SH-SY5Y (cell line): ENCODE results near the gene HMGXB3.

Experiments used
- GATA2 ChIP-seq: IDR thresholded peaks from 2 replicates; pipeline ENCODE4 v1.6.1; 2011; ENCODE audit warnings: mild to moderate bottlenecking, low read depth, low read length
- GATA3 ChIP-seq: IDR thresholded peaks from 2 replicates; pipeline ENCODE4 v1.6.1; 2011; ENCODE audit warnings: low read depth, mild to moderate bottlenecking, low read length, moderate library complexity

The HMGXB3 gene

DNA sequence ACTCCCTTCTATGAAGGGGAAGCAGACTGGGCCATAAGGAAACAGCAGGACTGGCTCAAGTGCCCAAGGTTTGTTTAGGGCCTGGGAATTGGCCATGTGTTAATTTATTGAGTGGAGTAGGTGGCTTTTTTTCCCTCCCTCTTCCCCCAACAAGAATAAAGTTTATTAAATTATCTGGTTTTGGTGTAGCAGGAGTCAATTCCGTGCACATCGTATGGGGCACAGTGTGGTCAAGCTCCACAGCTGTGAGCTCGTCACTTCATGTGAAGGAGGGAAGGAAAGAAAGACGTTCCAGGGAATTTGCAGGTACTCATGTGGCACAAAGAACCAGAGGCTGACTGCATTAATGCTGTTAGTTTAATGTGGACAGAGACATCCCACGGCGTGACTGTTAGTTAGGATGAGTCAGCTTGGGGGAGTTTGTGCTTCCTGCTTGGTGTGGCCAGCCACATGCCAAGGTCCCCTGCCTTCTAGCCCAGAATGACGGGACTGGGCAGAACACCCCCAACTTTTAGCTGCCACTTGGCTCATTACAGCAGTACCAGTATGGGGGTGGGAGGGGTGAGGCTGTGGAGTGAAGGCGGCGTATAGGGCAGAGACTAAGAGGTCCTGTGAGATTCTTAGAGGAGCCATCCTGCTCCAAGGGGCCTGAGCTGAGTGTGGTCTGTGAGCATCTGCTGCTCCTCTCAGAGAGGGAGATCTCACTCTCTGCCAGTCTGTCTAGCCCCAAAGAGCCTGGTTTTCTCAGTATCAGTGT, 52.6 kb downstream of the HMGXB3 start:
- no peak for TF ChIP-seq GATA3
- TF ChIP-seq GATA2: no peak

DNA sequence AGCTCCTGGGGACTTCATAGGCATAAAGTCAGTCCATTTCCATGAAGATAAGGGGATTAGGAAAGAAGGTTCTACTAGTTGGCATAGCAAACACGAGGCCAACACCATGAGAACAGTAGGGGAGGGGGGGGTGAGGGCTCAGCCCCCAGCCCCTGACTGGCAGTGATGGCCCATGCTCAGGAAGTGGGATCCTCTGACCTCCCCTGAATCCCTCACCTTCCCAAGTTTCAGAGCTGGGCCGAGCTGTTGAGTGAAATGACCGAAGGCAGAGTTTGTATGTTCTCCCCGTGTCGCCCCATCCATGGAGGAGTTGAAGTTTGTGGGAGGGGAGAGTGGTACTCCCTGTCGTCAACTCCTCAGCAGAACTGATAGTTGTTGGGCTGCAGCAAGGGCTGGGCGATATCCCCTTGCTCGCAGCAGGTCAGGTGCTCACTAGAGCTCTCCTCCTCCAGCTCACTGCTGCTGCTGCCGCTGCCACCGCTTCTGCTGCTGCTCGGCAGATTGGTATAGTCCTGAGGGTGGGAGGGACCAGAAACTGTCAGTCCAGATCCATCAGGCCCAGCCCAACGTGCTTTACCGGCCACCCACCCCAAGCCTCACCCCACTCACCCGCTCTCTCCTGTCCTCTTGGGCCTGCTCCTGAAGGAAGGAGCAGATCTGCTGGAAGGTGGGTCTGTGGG, 53.3 kb downstream of the HMGXB3 start:
- no peak for TF ChIP-seq GATA3

- TF ChIP-seq GATA2 (no peak), GATA3 (no peak)
Measured at GRCh38 chr5:150054569-150054968, 54.0 kb downstream of the HMGXB3 start.

DNA sequence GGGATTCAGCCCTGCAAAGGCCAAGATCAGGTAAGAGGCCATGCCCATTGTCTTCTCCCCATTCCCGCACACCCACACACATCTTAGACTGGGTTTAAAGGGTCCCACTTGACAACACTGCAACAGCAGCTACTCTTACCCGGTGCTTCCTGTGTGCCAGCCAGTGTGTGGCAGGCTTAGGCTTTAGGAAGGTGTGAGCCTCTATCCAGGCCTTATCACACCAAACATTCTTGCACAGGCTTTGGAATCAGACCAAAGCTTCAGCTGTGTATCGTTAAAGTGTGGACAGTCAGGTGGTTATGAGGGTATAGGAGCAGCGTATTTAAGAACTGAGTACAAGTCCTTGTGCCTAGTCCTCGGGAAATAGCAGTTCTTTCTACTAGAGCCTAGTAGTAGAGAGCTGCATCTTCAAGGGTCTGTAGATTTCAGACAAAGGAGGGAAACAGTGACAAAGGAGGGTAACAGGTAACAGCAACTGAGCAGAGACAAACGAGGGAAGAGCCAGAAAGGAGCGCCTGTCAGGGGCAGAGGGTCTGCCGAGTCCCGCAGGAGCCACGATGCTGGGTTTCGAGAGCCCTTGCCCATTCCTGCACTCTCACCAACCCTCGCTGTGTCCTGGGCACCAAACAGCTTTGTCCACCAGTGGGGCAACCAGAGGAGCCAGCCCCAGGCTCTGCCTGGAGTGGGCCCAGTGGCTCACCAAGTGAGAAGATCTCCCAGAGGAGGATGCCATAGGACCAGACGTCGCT, 55.0 kb downstream of the HMGXB3 start:
- TF ChIP-seq GATA3 (no peak), GATA2 (no peak)

- TF ChIP-seq GATA2: no peak
- no peak for TF ChIP-seq GATA3
Measured at GRCh38 chr5:150056075-150056443, 55.5 kb downstream of the HMGXB3 start.

- TF ChIP-seq GATA2 (no peak), GATA3 (no peak)
Measured at GRCh38 chr5:150057052-150057451, 56.5 kb downstream of the HMGXB3 start.

- TF ChIP-seq GATA3: no peak
- TF ChIP-seq GATA2: no peak
Measured at GRCh38 chr5:150057511-150057910, 57.0 kb downstream of the HMGXB3 start.

DNA sequence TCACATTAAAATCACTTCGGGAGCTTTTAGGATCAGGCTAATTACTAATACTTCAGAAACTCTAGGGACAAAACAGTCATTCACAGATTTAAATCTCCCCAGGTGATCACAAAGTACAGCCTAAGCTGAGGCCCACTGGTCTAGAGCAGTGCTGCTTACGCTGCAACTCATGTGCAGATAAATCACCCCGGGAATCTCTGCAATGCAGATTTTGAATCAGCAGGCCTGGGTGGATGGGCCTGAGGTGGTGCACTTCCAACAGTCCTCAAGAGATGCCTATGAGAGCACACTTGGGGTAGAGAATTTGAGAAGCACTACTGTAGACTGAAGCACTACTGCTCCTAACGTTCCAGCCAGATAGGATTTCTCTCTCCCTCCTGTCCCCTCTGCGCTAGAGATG, 57.5 kb downstream of the HMGXB3 start:
- TF ChIP-seq GATA2 (no peak), GATA3 (no peak)

DNA sequence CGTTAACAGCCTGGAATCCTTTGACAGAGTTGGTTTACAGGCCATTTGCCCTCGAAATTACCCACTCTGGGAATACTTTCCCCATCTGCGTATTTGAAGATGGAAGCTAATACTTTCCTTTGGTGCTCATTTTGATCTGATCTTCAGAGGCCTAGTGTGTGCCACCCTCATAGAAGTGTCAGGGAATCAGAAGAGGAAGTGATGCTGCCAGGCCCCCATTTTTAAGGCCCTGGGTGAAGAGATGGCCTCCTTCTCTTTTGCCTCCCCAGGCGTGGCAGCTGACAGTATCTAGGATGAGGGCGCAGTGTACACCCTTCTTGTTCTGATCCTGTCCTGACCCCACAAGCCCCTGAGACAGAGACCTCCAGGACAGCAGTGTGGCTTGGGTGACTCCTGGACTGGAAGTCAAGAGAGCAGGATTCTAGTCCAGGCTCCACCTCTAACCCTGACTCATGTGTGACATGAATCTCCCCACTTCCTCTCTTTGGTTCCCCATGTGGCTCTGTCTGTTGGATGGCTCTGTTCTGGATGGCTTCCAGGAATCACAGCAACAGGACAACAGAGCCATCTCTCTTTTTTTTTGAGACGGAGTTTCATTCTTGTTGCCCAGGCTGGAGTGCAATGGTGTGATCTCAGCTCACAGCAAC, 58.1 kb downstream of the HMGXB3 start:
- TF ChIP-seq GATA2 (no peak), GATA3 (no peak)

- TF ChIP-seq GATA3 (no peak), GATA2 (no peak)
Measured at GRCh38 chr5:150059623-150060022, 59.1 kb downstream of the HMGXB3 start.

DNA sequence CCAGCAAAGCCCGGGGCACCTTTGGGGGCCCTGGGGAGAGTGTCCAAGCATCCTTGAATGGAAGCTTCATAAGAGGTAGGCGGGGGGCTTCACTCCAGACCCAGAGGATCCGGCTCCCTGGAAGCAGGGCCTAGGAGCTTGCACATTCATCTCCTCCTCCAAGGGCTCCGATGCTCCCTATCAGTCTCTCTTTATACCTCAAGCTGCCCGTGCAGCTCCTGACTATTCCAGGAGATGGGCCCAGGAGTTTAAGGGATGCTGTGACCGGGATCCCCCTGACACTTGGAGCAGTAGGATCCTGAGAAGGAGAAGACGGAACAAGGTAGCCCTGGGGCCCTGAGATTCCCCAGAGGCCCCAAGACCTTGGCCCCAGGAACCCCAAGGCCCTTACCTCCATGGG, 59.9 kb downstream of the HMGXB3 start:
- TF ChIP-seq GATA2 (no peak), GATA3 (no peak)

DNA sequence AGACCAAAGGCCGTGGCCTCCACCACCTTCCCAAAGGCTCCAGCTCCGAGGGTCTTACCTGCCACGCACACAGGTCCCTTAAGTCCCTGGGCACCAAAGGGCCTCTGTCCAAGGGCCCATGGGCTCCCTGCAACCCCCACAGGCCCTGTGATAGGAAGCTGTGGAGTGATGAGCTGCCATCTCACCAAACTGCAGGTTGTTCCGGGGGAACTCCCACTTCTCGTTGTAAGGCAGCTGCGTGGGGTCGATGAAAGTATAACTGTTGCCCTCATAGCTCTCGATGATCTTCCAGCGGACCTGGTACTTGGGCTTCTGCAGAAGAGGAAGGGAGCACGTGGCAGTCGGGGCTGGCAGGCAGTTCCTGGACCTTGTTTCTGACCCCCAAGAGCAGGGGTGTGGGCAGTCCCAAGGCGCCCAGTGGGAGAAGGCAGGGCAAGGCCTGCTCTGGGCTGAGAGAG, 61.0 kb downstream of the HMGXB3 start:
- no peak for TF ChIP-seq GATA2
- TF ChIP-seq GATA3: no peak

DNA sequence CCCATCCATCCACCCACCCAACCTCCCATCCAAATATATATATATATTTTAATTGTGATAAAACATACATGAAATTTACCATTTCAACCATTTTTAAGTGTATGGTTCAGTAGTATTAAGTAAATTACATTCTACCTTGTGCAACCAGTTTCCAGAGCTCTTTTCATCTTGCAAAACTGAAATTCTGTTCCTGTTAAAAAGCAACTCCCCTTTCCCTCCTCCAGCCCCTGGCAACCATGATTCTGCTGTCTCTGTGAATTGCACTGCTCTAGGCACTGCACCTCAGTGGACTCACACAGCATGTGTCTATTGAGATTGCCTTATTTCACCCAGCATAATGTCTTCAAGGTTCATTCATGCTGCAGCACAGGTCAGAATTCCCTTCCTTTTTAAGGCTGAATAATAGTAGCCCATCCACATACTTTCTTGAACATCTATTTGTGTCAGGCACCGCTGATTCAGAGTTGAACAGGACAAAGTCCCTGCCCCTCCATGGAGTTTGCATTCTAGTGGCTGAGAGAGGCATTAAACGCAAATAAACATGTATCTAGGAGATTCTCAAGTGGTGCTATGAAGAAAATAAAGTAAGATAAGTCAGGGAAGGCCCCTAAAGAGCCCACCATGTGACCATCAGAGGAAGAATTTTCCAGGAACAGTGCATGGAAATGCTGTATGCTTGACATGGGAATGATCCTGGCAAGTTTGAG, 61.8 kb downstream of the HMGXB3 start:
- TF ChIP-seq GATA2 (no peak), GATA3 (no peak)

DNA sequence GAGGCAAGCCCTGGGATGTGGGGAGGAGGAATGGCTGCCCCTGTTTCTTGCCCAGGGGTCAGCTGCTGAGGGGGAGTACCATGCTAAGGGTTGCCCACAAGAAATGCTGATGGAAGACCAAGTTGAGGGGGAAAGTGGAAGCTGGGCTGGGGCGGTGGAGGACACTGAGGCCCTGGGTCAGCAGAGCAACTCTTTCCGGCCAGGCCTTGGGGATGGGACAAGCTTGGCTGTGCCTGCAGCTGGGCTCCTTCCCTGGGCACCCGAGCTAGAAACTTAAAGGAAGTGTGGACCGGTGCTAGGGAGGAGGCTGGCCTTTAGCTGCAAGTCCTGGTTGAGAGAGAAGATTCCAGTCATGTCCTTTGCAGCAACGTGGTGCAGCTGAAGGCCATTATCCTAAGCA, 63.1 kb downstream of the HMGXB3 start:
- TF ChIP-seq GATA3 (no peak), GATA2 (no peak)
